WTC11 (cell line): ENCODE data around the gene MYORG. TPM values are rescaled to one million over a fixed set of nuclear protein-coding genes. Genes with fewer than 3 reads are reported as not detected.

Experiments
- ATAC-seq: fragments of 200-7000 bp; cut with Tn5 transposase; 2 replicates; pipeline ENCODE4 v1.10.0; 2021; ENCODE audit warnings: mild to moderate bottlenecking, moderate library complexity
- CTCF ChIA-PET: fragments of 300-600 bp; sonication (Branson Sonifier 250); formaldehyde crosslinking; loops from one replicate; lab custom pipeline; 2021; ENCODE audit warnings: antibody characterized with exemption; lab: Charles Lee
- POLR2A ChIA-PET: fragments of 350-600 bp; sonication (Branson Sonifier 250); formaldehyde crosslinking; loops from one replicate; lab custom pipeline; 2021; ENCODE audit warnings: antibody characterized with exemption; lab: Charles Lee
- DNase-seq: peaks from one replicate; pipeline ENCODE4 v3.0.0; 2021; ENCODE audit warnings: low spot score
- H3K27ac Mint-ChIP-seq: 2 replicates; pipeline ENCODE4 v1.8.0; 2021; ENCODE audit warnings: mixed read lengths
- H3K27me3 Mint-ChIP-seq: 2 replicates; pipeline ENCODE4 v1.8.0; 2021; ENCODE audit warnings: low read depth, mild to moderate bottlenecking, moderate library complexity, mixed read lengths
- H3K36me3 Mint-ChIP-seq: 2 replicates; pipeline ENCODE4 v1.8.0; 2021; ENCODE audit warnings: mixed read lengths
- H3K4me1 Mint-ChIP-seq: 2 replicates; pipeline ENCODE4 v1.8.0; 2022; ENCODE audit warnings: mixed read lengths
- H3K4me3 Mint-ChIP-seq: 2 replicates; pipeline ENCODE4 v1.8.0; 2021; ENCODE audit warnings: mild to moderate bottlenecking, moderate library complexity, mixed read lengths
- H3K9me3 Mint-ChIP-seq: 2 replicates; pipeline ENCODE4 v1.8.0; 2021; ENCODE audit warnings: mixed read lengths
- ARID4B ChIP-seq: sonication (generic); formaldehyde crosslinking; IDR thresholded peaks from 2 replicates; pipeline ENCODE4 v1.8.0; 2023; ENCODE audit warnings: missing genetic modification reagents, mild to moderate bottlenecking, borderline replicate concordance
- ATF1 ChIP-seq: sonication (generic); formaldehyde crosslinking; IDR thresholded peaks from 2 replicates; pipeline ENCODE4 v1.8.1; 2023; ENCODE audit warnings: mild to moderate bottlenecking, moderate library complexity, missing genetic modification reagents
- ATF3 ChIP-seq: sonication (generic); formaldehyde crosslinking; conservative IDR thresholded peaks from 2 replicates; pipeline ENCODE4 v1.8.1; 2022; ENCODE audit warnings: mild to moderate bottlenecking, missing genetic modification reagents
- ATF6 ChIP-seq: sonication (generic); formaldehyde crosslinking; IDR thresholded peaks from 2 replicates; pipeline ENCODE4 v1.8.1; 2023; ENCODE audit warnings: mild to moderate bottlenecking, missing genetic modification reagents
- ELF4 ChIP-seq: sonication (generic); formaldehyde crosslinking; IDR thresholded peaks from 2 replicates; pipeline ENCODE4 v1.8.1; 2022; ENCODE audit warnings: low read depth, mild to moderate bottlenecking, moderate library complexity, missing genetic modification reagents
- ETV6 ChIP-seq: sonication (generic); formaldehyde crosslinking; IDR thresholded peaks from 2 replicates; pipeline ENCODE4 v1.8.1; 2022; ENCODE audit warnings: mild to moderate bottlenecking, missing genetic modification reagents
- GRHL2 ChIP-seq: fragments of 250-450 bp; sonication (Bioruptor Pico); IDR thresholded peaks from 2 replicates; pipeline ENCODE4 v1.8.0; 2022; ENCODE audit warnings: mild to moderate bottlenecking, moderate library complexity; ENCODE audit not compliant: insufficient replicate concordance, severe bottlenecking
- IRF1 ChIP-seq: sonication (generic); formaldehyde crosslinking; IDR thresholded peaks from 2 replicates; pipeline ENCODE4 v1.8.0; 2023; ENCODE audit warnings: missing genetic modification reagents
- IRF2 ChIP-seq: sonication (generic); formaldehyde crosslinking; IDR thresholded peaks from 2 replicates; pipeline ENCODE4 v1.8.0; 2022; ENCODE audit warnings: low read depth, missing genetic modification reagents, borderline replicate concordance
- NFE2L1 ChIP-seq: sonication (generic); formaldehyde crosslinking; IDR thresholded peaks from 2 replicates; pipeline ENCODE4 v1.8.1; 2023; ENCODE audit warnings: missing genetic modification reagents
- NR1H2 ChIP-seq: sonication (generic); formaldehyde crosslinking; IDR thresholded peaks from 2 replicates; pipeline ENCODE4 v1.9.0; 2021; ENCODE audit warnings: mild to moderate bottlenecking, moderate library complexity, missing genetic modification reagents
- NR2C2 ChIP-seq: sonication (generic); formaldehyde crosslinking; IDR thresholded peaks from 2 replicates; pipeline ENCODE4 v1.8.0; 2022; ENCODE audit warnings: mild to moderate bottlenecking, missing genetic modification reagents
- ZBTB43 ChIP-seq: sonication (generic); formaldehyde crosslinking; IDR thresholded peaks from 2 replicates; pipeline ENCODE4 v1.8.1; 2023; ENCODE audit warnings: mild to moderate bottlenecking, missing genetic modification reagents
- ZNF121 ChIP-seq: sonication (generic); formaldehyde crosslinking; IDR thresholded peaks from 2 replicates; pipeline ENCODE4 v1.8.0; 2023; ENCODE audit warnings: missing genetic modification reagents
- ZNF138 ChIP-seq: sonication (generic); formaldehyde crosslinking; conservative IDR thresholded peaks from 2 replicates; pipeline ENCODE4 v1.8.1; 2022; ENCODE audit warnings: mild to moderate bottlenecking, moderate library complexity, missing genetic modification reagents
- ZNF263 ChIP-seq: sonication (generic); formaldehyde crosslinking; IDR thresholded peaks from 2 replicates; pipeline ENCODE4 v1.8.1; 2022; ENCODE audit warnings: low read depth, mild to moderate bottlenecking, moderate library complexity, missing genetic modification reagents
- ZNF532 ChIP-seq: fragments of 250-450 bp; sonication (Bioruptor Pico); IDR thresholded peaks from 2 replicates; pipeline ENCODE4 v1.9.0; 2021; ENCODE audit warnings: mild to moderate bottlenecking, borderline replicate concordance
- ZNF671 ChIP-seq: fragments of 250-450 bp; sonication (Bioruptor Pico); IDR thresholded peaks from 2 replicates; pipeline ENCODE4 v1.8.0; 2021; ENCODE audit warnings: mild to moderate bottlenecking
- total RNA-seq: library from RNA; stranded (reverse); gene quantifications from 3 replicates; pipeline ENCODE4 v1.2.3, GENCODE V29; 2021

MYORG gene
- total RNA-seq, 1 experiment from 2014 or later, result 18.9 TPM

- no peak for DNase-seq
- no peaks in the 10 kb centered on the region; the same call in 1 of the 2 replicates for H3K27me3 Mint-ChIP-seq
- TF ChIP-seq ZNF671 (CRISPR knock-in tag), result no peak
- no peak for TF ChIP-seq ATF3 (CRISPR knock-in tag)
- TF ChIP-seq ZNF138, result no peak
- TF ChIP-seq ZNF532 (CRISPR knock-in tag), result no peak
- no peak for TF ChIP-seq NR1H2 (CRISPR knock-in tag)
- TF ChIP-seq GRHL2 (CRISPR knock-in tag), result no peak
- TF ChIP-seq ZNF121 (CRISPR knock-in tag), result no peak
- no peak for TF ChIP-seq ZNF263 (CRISPR knock-in tag)
- no peak for TF ChIP-seq ATF6
- no peak for TF ChIP-seq IRF1 (CRISPR knock-in tag)
- no peak for TF ChIP-seq ETV6 (CRISPR knock-in tag)
- TF ChIP-seq ZBTB43 (CRISPR knock-in tag), result no peak
- no peak for TF ChIP-seq ATF1 (CRISPR knock-in tag)
- no peak for TF ChIP-seq IRF2
- TF ChIP-seq ELF4 (CRISPR knock-in tag), result no peak
- no peak for TF ChIP-seq NFE2L1
- no peak for TF ChIP-seq NR2C2 (CRISPR knock-in tag)
- no peak for TF ChIP-seq ARID4B (CRISPR knock-in tag)
- ATAC-seq, result no peak
- no peaks in the 10 kb centered on the region for H3K9me3 Mint-ChIP-seq
- no peaks in the 10 kb centered on the region for H3K36me3 Mint-ChIP-seq
- POLR2A ChIA-PET, result interaction anchor here (0.6 kb wide), 1 partner anchor 43 kb away, joined by 5 read pairs; no protein-coding TSS in a partner anchor
- H3K4me3 Mint-ChIP-seq, result no peak overlapping the region
- H3K27ac Mint-ChIP-seq, result peak overlapping the region; percentile 58
- CTCF ChIA-PET, result interaction anchor here (0.6 to 7.0 kb wide), 11 partner anchors 9 to 271 kb away, joined by 3 to 168 read pairs (median 3); partner anchors contain the start of genes ENHO, FAM219A and MYORG
- peaks cover 54% of the 10 kb centered on the region for H3K4me1 Mint-ChIP-seq
Observed at GRCh38 chr9:34332076-34332964, 44.4 kb downstream of the MYORG start.
